Spinal cord (tissue), 10 donors: ENCODE data around the gene LY86. TPM values are rescaled to one million over a fixed set of nuclear protein-coding genes. Genes with fewer than 3 reads are reported as not detected.

ENCODE experiments used
- DNase-seq, 6 donors: peaks; one replicate each; pipeline versions ENCODE4 v3.0.0 to v3.0.0-alpha.2; 2013 to 2015; ENCODE audit warnings: low spot score in 6 of 6, low read depth in 4 of 6
- H3K27ac ChIP-seq: one replicate; pipeline ENCODE4 v1.5.1; 2013; ENCODE audit warnings: low read depth, low read length, control low read depth
- H3K27me3 ChIP-seq: one replicate; pipeline ENCODE4 v1.6.1; 2013; ENCODE audit warnings: low read length; ENCODE audit not compliant: control insufficient read depth, insufficient read depth
- H3K36me3 ChIP-seq: one replicate; pipeline ENCODE4 v1.6.1; 2013; ENCODE audit warnings: low read length; ENCODE audit not compliant: control insufficient read depth, insufficient read depth
- H3K4me1 ChIP-seq: one replicate; pipeline ENCODE4 v1.6.1; 2013; ENCODE audit warnings: low read length; ENCODE audit not compliant: control insufficient read depth, insufficient read depth
- H3K4me3 ChIP-seq: one replicate; pipeline ENCODE4 v1.5.1; 2013; ENCODE audit warnings: low read depth, low read length, control low read depth
- H3K9me3 ChIP-seq: one replicate; pipeline ENCODE4 v1.6.1; 2013; ENCODE audit warnings: low read length; ENCODE audit not compliant: control insufficient read depth, insufficient read depth
- WGBS: methylation state at CpG from one replicate; pipeline ENCODE4 v1.1.5; 2013; ENCODE audit warnings: missing lambda C conversion rate; ENCODE audit not compliant: insufficient coverage; 5-methylcytosine and 5-hydroxymethylcytosine counted together
- polyA plus RNA-seq, 2 donors: library from polyadenylated mRNA; unstranded; fragments of 120-200 nt; gene quantifications; one replicate each; pipeline ENCODE4 v1.2.1, GENCODE V29; 2013; ENCODE audit not compliant: insufficient read length in 2 of 2
- total RNA-seq, 2 donors: library from RNA; depleted of rRNA in 1 of 2; stranded (reverse); fragments of 120-200 nt in 1 of 2; fragments of >200 nt in 1 of 2; gene quantifications; one replicate each; pipeline versions ENCODE4 v1.2.3 to v1.2.4, GENCODE V29; 2013 to 2014
- donor health status: healthy.

The LY86 gene
- total and polyA plus RNA-seq, 4 donors, result 5.9 to 14.5 (median 7.5) TPM

DNA sequence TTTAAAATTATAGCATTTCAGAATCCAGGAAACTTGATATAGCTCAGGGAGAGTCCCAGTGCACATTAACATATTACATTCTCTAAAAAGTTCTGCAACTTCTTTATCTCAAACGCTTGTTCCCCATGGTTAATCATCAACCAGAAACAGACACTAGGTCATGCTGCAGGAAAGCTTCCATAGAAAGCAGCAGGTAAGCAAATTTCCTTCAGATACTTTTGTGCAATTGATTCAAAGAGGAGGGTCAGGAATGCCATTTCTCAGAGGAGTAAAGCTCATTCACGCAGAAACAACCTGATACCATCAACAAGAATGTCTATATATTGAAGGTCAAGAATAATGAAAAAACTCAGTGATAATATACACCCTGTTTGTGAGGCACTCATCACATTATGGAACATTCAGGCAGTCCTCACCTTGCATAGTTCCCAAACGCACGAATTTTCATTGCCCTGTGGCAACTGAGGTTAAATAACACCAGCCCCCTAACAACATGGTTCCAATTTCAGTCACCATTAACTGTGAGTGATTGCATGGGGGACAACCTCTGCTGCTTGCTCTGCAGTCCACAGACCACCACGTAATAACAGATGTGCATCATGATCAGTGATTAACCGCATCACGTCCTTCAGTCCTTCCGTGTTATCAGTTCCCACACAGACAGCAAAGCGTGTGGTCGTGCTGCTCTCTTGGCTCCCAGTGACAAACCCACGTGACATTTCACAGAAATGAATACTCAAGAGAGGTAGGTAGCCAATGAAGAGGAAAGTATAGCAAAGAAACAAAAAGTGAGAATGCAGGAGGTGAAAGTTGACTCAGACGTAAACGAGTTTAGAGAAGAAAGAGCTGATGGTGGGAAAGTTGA, 95.7 kb downstream of the LY86 start:
- Histone ChIP-seq H3K27me3 (no peaks in the 10 kb centered on the region), H3K36me3 (no peaks in the 10 kb centered on the region), H3K27ac (no peak overlapping the region), H3K4me3 (no peak overlapping the region), H3K4me1 (peaks cover 9% of the 10 kb centered on the region), H3K9me3 (no peaks in the 10 kb centered on the region)
- DNase-seq, result no peak
- WGBS, result 64% methylated on average over 9 of the region's 13 CpGs

GRCh38 chr6:6685249-6686040, 96.9 kb downstream of the LY86 start:
- H3K4me1 ChIP-seq, result peaks cover 8% of the 10 kb centered on the region
- no peak overlapping the region for H3K27ac ChIP-seq
- no peaks in the 10 kb centered on the region for H3K9me3 ChIP-seq
- 68% methylated on average over 6 of the region's 12 CpGs for WGBS
- no peak for DNase-seq
- no peaks in the 10 kb centered on the region for H3K36me3 ChIP-seq
- H3K27me3 ChIP-seq, result no peaks in the 10 kb centered on the region
- H3K4me3 ChIP-seq, result no peak overlapping the region

- H3K4me1 ChIP-seq, result peaks cover 8% of the 10 kb centered on the region
- no peak overlapping the region for H3K27ac ChIP-seq
- no peaks in the 10 kb centered on the region for H3K36me3 ChIP-seq
- WGBS, result 95% methylated on average over 5 of the region's 7 CpGs
- H3K4me3 ChIP-seq, result no peak overlapping the region
- DNase-seq, result no peak
- H3K27me3 ChIP-seq, result no peaks in the 10 kb centered on the region
- no peaks in the 10 kb centered on the region for H3K9me3 ChIP-seq
Measured at GRCh38 chr6:6686176-6686575, 97.7 kb downstream of the LY86 start.

- Histone ChIP-seq H3K36me3 (no peaks in the 10 kb centered on the region), H3K4me3 (no peak overlapping the region), H3K27ac (peak overlapping the region; percentile 37), H3K4me1 (peaks cover 8% of the 10 kb centered on the region), H3K27me3 (no peaks in the 10 kb centered on the region), H3K9me3 (no peaks in the 10 kb centered on the region)
- 43% methylated on average over 21 of the region's 26 CpGs for WGBS
- DNase-seq, result peak in 2 of 6 donors; percentile 64 to 74
Measured at GRCh38 chr6:6686748-6687601, 98.5 kb downstream of the LY86 start.

- Histone ChIP-seq H3K27ac (no peak overlapping the region), H3K4me3 (no peak overlapping the region), H3K4me1 (peaks cover 8% of the 10 kb centered on the region), H3K36me3 (no peaks in the 10 kb centered on the region), H3K27me3 (no peaks in the 10 kb centered on the region), H3K9me3 (no peaks in the 10 kb centered on the region)
- DNase-seq, result no peak
- WGBS, result no CpG with 5 or more reads among the region's 1 CpG
Measured at GRCh38 chr6:6688283-6688682, 99.8 kb downstream of the LY86 start.

GRCh38 chr6:6688951-6689350, 100.4 kb downstream of the LY86 start:
- Histone ChIP-seq H3K9me3 (no peaks in the 10 kb centered on the region), H3K4me1 (peaks cover 8% of the 10 kb centered on the region), H3K27ac (peak overlapping the region; percentile 70), H3K27me3 (no peaks in the 10 kb centered on the region), H3K36me3 (no peaks in the 10 kb centered on the region), H3K4me3 (no peak overlapping the region)
- no CpG with 5 or more reads among the region's 1 CpG for WGBS
- no peak for DNase-seq

DNA sequence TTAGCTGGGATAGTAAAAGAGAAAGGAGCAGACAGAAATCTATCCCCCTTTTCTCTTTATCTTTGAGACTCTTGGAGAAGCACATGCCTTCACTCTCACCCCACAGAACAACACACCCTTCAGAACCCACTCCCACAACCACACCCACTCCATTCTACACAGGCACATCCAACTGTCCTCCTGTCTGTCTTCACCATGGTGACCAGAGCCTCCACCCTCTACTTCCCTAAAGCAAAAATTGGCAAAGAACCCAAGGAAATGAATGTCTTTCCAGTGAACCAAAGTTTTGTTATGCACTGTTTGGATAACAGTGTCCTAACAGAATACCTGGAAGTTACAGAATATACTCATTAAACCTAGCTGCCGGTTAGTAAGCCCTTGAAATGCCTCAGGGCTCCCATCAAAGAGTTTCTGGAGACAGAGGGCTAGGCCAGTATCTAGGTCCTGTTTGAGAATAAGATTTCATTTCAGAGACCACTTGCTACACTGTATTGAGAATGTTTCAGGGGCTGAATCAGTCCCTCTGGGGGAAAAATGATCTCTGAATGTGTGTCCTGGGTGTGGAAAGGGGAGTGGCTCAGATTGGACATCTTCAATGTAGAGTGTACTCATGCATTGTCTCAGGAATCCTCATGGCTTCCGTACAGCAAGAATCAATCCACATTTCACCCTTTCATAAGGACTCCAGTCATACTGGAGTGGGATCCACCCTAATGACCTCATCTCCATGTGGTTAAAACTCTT, 101.1 kb downstream of the LY86 start:
- Histone ChIP-seq H3K4me3 (no peak overlapping the region), H3K27ac (peak overlapping the region; percentile 70), H3K9me3 (no peaks in the 10 kb centered on the region), H3K4me1 (peaks cover 8% of the 10 kb centered on the region), H3K36me3 (no peaks in the 10 kb centered on the region), H3K27me3 (peaks cover 3% of the 10 kb centered on the region)
- 90% methylated on average over 2 of the region's 2 CpGs for WGBS
- no peak for DNase-seq

GRCh38 chr6:6690144-6690483, 101.6 kb downstream of the LY86 start:
- H3K4me3 ChIP-seq, result no peak overlapping the region
- WGBS, result 100% methylated on average over 2 of the region's 2 CpGs
- no peaks in the 10 kb centered on the region for H3K9me3 ChIP-seq
- H3K4me1 ChIP-seq, result peaks cover 12% of the 10 kb centered on the region
- H3K27ac ChIP-seq, result peak overlapping the region; percentile 70
- H3K27me3 ChIP-seq, result peaks cover 4% of the 10 kb centered on the region
- no peak for DNase-seq
- H3K36me3 ChIP-seq, result no peaks in the 10 kb centered on the region

GRCh38 chr6:6694368-6694780, 105.9 kb downstream of the LY86 start:
- H3K4me1 ChIP-seq, result peaks cover 20% of the 10 kb centered on the region
- no peak for DNase-seq
- H3K27ac ChIP-seq, result no peak overlapping the region
- H3K9me3 ChIP-seq, result no peaks in the 10 kb centered on the region
- peaks cover 4% of the 10 kb centered on the region for H3K27me3 ChIP-seq
- no peaks in the 10 kb centered on the region for H3K36me3 ChIP-seq
- 77% methylated on average over 6 of the region's 6 CpGs for WGBS
- H3K4me3 ChIP-seq, result no peak overlapping the region
